H1 (cell line): ENCODE measurements around the gene SMPX. TPM values are rescaled to one million over a fixed set of nuclear protein-coding genes. Genes with fewer than 3 reads are reported as not detected.
A peak's percentile ranks its signal among the peaks of the same experiment; 100 is the strongest.

ENCODE experiments used
- NANOG ChIP-seq: IDR thresholded peaks from 2 replicates; pipeline ENCODE4 v1.6.1; 2011; ENCODE audit warnings: low read length, low read depth, mild to moderate bottlenecking, inconsistent platforms; ENCODE audit not compliant: insufficient read depth, poor library complexity, severe bottlenecking
- RAD21 ChIP-seq, 2 experiments: IDR thresholded peaks in 1 of 2; conservative IDR thresholded peaks in 1 of 2; 2 replicates each; pipeline ENCODE4 v1.6.1; 2011; ENCODE audit warnings: low read depth in 2 of 2, low read length in 2 of 2, improper control_type of control experiment in 1 of 2, inconsistent platforms in 1 of 2, mild to moderate bottlenecking in 1 of 2, moderate library complexity in 1 of 2
- polyA plus RNA-seq, 7 experiments: library from polyadenylated mRNA; depleted of rRNA in 3 of 7; stranded (reverse) in 5 of 7; unstranded in 2 of 7; fragments of >200 nt in 5 of 7; fragments of 200-250 nt in 2 of 7; gene quantifications; 1 replicate in 5 of 7; 2 replicates in 1 of 7; 4 replicates in 1 of 7; pipeline versions ENCODE4 v1.2.1 to v1.2.3, GENCODE V29; 2011 to 2013; ENCODE audit warnings: missing spikeins in 2 of 7, mixed read lengths in 2 of 7
- total RNA-seq: library from RNA; stranded (reverse); fragmentation: NEBNext Ultra II Directional; extraction: Animal tissue kit (Norgen Biotek cat#: 25700); gene quantifications from 2 replicates; pipeline ENCODE4 v1.2.1, GENCODE V29; 2021
- TF ChIP-seq, protein P1 (sequence below): fragments of 300-600 bp; sonication (generic); IDR thresholded peaks from 2 replicates; pipeline ENCODE4 v1.7.1; 2012; ENCODE audit warnings: low read length, moderate library complexity, mild to moderate bottlenecking, inconsistent platforms; ENCODE audit not compliant: insufficient replicate concordance
- TF ChIP-seq, protein P2 (sequence below), 3 experiments: IDR thresholded peaks; 1 replicate in 2 of 3; 2 replicates in 1 of 3; pipeline versions ENCODE4 v1.5.1 to v1.6.1; 2011; ENCODE audit warnings: low read length in 3 of 3, mild to moderate bottlenecking in 3 of 3, inconsistent platforms in 2 of 3, low read depth in 1 of 3, moderate library complexity in 1 of 3; ENCODE audit not compliant: insufficient read depth in 1 of 3; ENCODE audit errors: control extremely low read depth in 1 of 3

Gene SMPX
- total and polyA plus RNA-seq, 2 of the 8 experiments (the other 6 are each of a cell fraction or from before 2014, with no cell fraction given) = not detected

DNA sequence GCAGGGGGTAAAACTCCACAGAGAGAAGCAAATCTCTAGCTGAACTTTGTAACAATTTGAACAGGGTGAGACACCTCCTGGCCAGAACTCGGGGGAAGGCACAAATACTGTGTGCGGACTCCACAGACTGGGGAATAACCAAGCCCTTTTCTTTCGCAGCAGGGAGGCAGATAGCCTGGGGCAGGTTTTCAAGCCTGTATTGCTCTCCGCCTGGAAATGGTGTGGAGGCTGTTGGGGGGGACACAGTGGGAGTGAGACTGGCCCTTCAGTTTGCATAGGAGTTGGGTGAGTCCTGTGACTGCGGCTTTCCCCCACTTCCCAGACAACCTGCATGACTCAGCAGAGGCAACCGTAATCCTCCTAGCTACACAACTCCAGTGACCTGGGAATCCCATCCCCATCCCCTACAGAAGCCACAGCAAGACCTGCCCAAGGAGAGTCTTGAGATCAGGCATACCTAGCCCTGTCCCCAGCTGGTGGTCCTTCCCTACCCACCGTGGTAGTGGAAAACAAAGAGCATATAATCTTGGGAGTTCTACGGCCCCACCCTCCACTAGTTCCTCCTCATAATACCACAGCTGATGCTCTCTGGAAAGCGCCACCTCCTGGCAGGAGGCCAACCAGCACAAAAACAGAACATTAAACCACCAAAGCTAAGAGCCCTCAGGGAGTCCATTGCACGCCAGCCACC lies 12.9 kb upstream of the SMPX start (continued):
- TF ChIP-seq, protein P1, sequence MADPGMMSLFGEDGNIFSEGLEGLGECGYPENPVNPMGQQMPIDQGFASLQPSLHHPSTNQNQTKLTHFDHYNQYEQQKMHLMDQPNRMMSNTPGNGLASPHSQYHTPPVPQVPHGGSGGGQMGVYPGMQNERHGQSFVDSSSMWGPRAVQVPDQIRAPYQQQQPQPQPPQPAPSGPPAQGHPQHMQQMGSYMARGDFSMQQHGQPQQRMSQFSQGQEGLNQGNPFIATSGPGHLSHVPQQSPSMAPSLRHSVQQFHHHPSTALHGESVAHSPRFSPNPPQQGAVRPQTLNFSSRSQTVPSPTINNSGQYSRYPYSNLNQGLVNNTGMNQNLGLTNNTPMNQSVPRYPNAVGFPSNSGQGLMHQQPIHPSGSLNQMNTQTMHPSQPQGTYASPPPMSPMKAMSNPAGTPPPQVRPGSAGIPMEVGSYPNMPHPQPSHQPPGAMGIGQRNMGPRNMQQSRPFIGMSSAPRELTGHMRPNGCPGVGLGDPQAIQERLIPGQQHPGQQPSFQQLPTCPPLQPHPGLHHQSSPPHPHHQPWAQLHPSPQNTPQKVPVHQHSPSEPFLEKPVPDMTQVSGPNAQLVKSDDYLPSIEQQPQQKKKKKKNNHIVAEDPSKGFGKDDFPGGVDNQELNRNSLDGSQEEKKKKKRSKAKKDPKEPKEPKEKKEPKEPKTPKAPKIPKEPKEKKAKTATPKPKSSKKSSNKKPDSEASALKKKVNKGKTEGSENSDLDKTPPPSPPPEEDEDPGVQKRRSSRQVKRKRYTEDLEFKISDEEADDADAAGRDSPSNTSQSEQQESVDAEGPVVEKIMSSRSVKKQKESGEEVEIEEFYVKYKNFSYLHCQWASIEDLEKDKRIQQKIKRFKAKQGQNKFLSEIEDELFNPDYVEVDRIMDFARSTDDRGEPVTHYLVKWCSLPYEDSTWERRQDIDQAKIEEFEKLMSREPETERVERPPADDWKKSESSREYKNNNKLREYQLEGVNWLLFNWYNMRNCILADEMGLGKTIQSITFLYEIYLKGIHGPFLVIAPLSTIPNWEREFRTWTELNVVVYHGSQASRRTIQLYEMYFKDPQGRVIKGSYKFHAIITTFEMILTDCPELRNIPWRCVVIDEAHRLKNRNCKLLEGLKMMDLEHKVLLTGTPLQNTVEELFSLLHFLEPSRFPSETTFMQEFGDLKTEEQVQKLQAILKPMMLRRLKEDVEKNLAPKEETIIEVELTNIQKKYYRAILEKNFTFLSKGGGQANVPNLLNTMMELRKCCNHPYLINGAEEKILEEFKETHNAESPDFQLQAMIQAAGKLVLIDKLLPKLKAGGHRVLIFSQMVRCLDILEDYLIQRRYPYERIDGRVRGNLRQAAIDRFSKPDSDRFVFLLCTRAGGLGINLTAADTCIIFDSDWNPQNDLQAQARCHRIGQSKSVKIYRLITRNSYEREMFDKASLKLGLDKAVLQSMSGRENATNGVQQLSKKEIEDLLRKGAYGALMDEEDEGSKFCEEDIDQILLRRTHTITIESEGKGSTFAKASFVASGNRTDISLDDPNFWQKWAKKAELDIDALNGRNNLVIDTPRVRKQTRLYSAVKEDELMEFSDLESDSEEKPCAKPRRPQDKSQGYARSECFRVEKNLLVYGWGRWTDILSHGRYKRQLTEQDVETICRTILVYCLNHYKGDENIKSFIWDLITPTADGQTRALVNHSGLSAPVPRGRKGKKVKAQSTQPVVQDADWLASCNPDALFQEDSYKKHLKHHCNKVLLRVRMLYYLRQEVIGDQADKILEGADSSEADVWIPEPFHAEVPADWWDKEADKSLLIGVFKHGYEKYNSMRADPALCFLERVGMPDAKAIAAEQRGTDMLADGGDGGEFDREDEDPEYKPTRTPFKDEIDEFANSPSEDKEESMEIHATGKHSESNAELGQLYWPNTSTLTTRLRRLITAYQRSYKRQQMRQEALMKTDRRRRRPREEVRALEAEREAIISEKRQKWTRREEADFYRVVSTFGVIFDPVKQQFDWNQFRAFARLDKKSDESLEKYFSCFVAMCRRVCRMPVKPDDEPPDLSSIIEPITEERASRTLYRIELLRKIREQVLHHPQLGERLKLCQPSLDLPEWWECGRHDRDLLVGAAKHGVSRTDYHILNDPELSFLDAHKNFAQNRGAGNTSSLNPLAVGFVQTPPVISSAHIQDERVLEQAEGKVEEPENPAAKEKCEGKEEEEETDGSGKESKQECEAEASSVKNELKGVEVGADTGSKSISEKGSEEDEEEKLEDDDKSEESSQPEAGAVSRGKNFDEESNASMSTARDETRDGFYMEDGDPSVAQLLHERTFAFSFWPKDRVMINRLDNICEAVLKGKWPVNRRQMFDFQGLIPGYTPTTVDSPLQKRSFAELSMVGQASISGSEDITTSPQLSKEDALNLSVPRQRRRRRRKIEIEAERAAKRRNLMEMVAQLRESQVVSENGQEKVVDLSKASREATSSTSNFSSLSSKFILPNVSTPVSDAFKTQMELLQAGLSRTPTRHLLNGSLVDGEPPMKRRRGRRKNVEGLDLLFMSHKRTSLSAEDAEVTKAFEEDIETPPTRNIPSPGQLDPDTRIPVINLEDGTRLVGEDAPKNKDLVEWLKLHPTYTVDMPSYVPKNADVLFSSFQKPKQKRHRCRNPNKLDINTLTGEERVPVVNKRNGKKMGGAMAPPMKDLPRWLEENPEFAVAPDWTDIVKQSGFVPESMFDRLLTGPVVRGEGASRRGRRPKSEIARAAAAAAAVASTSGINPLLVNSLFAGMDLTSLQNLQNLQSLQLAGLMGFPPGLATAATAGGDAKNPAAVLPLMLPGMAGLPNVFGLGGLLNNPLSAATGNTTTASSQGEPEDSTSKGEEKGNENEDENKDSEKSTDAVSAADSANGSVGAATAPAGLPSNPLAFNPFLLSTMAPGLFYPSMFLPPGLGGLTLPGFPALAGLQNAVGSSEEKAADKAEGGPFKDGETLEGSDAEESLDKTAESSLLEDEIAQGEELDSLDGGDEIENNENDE = no peak
- TF ChIP-seq NANOG (no peak), RAD21 (IDR thresholded peaks at IDR 0.05 in 1 of 2, conservative IDR thresholded peaks at IDR 0.05 in 1 of 2; ENCODE audit: low read depth in 2 of 2, low read length in 2 of 2) (peak in 1 of 2 experiments; percentile 11; a peak in 1 of 4 replicates)
- TF ChIP-seq, protein P2, sequence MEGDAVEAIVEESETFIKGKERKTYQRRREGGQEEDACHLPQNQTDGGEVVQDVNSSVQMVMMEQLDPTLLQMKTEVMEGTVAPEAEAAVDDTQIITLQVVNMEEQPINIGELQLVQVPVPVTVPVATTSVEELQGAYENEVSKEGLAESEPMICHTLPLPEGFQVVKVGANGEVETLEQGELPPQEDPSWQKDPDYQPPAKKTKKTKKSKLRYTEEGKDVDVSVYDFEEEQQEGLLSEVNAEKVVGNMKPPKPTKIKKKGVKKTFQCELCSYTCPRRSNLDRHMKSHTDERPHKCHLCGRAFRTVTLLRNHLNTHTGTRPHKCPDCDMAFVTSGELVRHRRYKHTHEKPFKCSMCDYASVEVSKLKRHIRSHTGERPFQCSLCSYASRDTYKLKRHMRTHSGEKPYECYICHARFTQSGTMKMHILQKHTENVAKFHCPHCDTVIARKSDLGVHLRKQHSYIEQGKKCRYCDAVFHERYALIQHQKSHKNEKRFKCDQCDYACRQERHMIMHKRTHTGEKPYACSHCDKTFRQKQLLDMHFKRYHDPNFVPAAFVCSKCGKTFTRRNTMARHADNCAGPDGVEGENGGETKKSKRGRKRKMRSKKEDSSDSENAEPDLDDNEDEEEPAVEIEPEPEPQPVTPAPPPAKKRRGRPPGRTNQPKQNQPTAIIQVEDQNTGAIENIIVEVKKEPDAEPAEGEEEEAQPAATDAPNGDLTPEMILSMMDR (IDR thresholded peaks at IDR 0.05; ENCODE audit: control extremely low read depth in 1 of 3, insufficient read depth in 1 of 3, low read depth in 1 of 3, low read length in 3 of 3) = peak; percentile 19 to 42 (median 24); a peak in 3 of 4 replicates
